ENCODE measurements around the gene CCDC15. TPM values are rescaled to one million over a fixed set of nuclear protein-coding genes. Genes with fewer than 3 reads are reported as not detected.
A peak's percentile ranks its signal among the peaks of the same experiment; 100 is the strongest.

The CCDC15 gene
- total RNA-seq, 1 donor from 2014 or later: not detected

- Histone ChIP-seq H3K36me3 (no peaks in the 10 kb centered on the region), H3K9me3 (no peaks in the 10 kb centered on the region), H3K27me3 (no peaks in the 10 kb centered on the region), H3K27ac (peak overlapping the region in 1 of 2 donors; percentile 45), H3K4me3 (no peak overlapping the region), H3K4me1 (no peaks in the 10 kb centered on the region)
- TF ChIP-seq, protein P1, sequence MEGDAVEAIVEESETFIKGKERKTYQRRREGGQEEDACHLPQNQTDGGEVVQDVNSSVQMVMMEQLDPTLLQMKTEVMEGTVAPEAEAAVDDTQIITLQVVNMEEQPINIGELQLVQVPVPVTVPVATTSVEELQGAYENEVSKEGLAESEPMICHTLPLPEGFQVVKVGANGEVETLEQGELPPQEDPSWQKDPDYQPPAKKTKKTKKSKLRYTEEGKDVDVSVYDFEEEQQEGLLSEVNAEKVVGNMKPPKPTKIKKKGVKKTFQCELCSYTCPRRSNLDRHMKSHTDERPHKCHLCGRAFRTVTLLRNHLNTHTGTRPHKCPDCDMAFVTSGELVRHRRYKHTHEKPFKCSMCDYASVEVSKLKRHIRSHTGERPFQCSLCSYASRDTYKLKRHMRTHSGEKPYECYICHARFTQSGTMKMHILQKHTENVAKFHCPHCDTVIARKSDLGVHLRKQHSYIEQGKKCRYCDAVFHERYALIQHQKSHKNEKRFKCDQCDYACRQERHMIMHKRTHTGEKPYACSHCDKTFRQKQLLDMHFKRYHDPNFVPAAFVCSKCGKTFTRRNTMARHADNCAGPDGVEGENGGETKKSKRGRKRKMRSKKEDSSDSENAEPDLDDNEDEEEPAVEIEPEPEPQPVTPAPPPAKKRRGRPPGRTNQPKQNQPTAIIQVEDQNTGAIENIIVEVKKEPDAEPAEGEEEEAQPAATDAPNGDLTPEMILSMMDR (IDR thresholded peaks at IDR 0.05): no peak
- no peak for DNase-seq (ENCODE audit: low spot score in 2 of 2)
- intact Hi-C loops (cut with DNase I): no loop called here
Observed at GRCh38 chr11:125069796-125070195, 115.8 kb downstream of the CCDC15 start.

DNA sequence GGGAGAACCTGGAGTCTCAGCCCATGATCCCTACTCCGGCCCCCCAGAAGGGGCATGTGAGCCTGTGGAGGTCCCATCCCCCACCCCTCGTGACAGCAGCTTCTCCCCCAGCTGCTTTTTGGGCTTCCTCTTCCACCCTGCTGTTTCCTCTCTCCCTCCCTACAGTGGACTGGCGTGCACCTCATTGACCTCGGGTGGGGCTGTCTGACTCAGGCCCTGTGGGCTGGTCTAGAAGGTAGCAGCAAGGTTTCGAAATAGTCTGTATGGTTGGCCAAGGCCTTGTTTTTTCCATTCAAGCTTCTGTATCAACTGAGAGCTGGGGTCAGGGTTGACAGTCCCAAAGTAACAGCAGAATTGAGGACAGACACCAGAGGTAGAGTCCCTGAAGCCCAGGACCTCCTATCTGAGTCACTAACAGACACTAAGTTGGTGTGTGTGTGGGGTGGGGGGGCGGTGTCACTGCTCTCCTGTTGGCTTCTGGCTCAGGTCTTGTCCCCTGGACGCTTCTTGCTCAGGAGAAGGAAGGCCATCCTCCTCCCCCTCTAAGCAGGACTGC lies 116.8 kb downstream of the CCDC15 start:
- no peaks in the 10 kb centered on the region for H3K4me1 ChIP-seq
- no peak overlapping the region for H3K4me3 ChIP-seq
- no peaks in the 10 kb centered on the region for H3K27me3 ChIP-seq
- peak; percentile 54 to 78 for DNase-seq (ENCODE audit: low spot score in 2 of 2)
- no peaks in the 10 kb centered on the region for H3K36me3 ChIP-seq
- H3K9me3 ChIP-seq: no peaks in the 10 kb centered on the region
- TF ChIP-seq, protein P1 (IDR thresholded peaks at IDR 0.05): no peak
- H3K27ac ChIP-seq: peak overlapping the region; percentile 3 to 64
- intact Hi-C loops (cut with DNase I): no loop called here

DNA sequence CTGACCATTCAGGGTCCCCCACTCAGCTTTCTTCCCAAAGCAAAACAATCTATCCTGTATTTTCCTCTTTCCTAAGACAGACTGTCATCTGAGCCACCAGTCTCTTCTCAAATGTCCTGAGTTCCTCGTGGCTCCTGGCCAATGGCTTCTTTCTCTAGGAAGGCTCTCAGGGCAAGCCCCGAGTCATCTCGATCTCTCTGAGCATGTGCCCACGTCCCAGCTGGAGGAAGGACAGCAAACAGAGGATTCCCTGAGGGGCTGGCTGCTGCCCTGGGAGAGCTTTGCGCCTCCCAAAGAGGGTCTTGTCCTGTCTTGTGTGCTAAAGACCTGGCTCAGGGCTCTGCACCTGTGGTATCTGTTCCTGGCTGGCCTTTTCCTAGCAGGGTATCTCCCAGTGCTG lies 117.4 kb downstream of the CCDC15 start:
- peak overlapping the region; percentile 3 to 64 for H3K27ac ChIP-seq
- no peak for DNase-seq (ENCODE audit: low spot score in 2 of 2)
- H3K4me1 ChIP-seq: no peaks in the 10 kb centered on the region
- intact Hi-C loops (cut with DNase I): no loop called here
- no peak overlapping the region for H3K4me3 ChIP-seq
- TF ChIP-seq, protein P1 (IDR thresholded peaks at IDR 0.05): no peak
- H3K27me3 ChIP-seq: no peaks in the 10 kb centered on the region
- no peaks in the 10 kb centered on the region for H3K9me3 ChIP-seq
- H3K36me3 ChIP-seq: no peaks in the 10 kb centered on the region

DNA sequence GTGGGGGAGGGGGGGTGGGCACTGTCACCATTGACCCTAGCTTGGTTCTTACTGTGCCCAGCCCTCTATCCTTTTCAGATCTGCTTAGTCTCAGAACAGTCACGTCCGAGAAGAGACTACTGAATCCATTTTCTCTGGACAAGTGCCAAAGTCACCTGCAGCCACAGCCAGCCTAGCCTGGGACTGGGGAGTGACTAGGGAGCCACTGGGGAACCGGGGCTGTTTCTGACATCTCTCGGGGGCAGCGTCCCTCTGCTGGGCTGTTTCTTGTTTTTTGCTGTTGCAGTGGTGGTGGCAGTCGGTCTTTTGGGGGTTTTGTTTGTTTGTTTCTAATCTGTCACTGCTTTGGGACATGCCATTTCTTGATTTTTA lies 117.8 kb downstream of the CCDC15 start:
- Histone ChIP-seq H3K4me1 (no peaks in the 10 kb centered on the region), H3K27me3 (no peaks in the 10 kb centered on the region), H3K27ac (peak overlapping the region; percentile 3 to 64), H3K36me3 (no peaks in the 10 kb centered on the region), H3K4me3 (no peak overlapping the region), H3K9me3 (no peaks in the 10 kb centered on the region)
- intact Hi-C loops (cut with DNase I): no loop called here
- TF ChIP-seq, protein P1 (IDR thresholded peaks at IDR 0.05): no peak
- no peak for DNase-seq (ENCODE audit: low spot score in 2 of 2)

- no peak overlapping the region for H3K4me3 ChIP-seq
- no peaks in the 10 kb centered on the region for H3K27me3 ChIP-seq
- no peaks in the 10 kb centered on the region for H3K4me1 ChIP-seq
- H3K27ac ChIP-seq: peak overlapping the region; percentile 18 to 64
- intact Hi-C loops (cut with DNase I): no loop called here
- no peaks in the 10 kb centered on the region for H3K9me3 ChIP-seq
- TF ChIP-seq, protein P1 (IDR thresholded peaks at IDR 0.05): no peak
- DNase-seq (ENCODE audit: low spot score in 2 of 2): peak in 1 of 2 donors; percentile 29
- no peaks in the 10 kb centered on the region for H3K36me3 ChIP-seq
Observed at GRCh38 chr11:125072218-125072960, 118.4 kb downstream of the CCDC15 start.

Data from ascending aorta (tissue), 2 donors.